HG03378 (cell line): ENCODE data around the gene TMEM115.

Experiments
- ATAC-seq: cut with Tn5 transposase; IDR thresholded peaks from one replicate; pipeline ENCODE4 v1.9.1; 2021; ENCODE audit warnings: mild to moderate bottlenecking, moderate library complexity; ENCODE audit not compliant: unreplicated experiment

TMEM115 gene

GRCh38 chr3:50378024-50378423, 18.7 kb upstream of the TMEM115 start:
- ATAC-seq: no peak

DNA sequence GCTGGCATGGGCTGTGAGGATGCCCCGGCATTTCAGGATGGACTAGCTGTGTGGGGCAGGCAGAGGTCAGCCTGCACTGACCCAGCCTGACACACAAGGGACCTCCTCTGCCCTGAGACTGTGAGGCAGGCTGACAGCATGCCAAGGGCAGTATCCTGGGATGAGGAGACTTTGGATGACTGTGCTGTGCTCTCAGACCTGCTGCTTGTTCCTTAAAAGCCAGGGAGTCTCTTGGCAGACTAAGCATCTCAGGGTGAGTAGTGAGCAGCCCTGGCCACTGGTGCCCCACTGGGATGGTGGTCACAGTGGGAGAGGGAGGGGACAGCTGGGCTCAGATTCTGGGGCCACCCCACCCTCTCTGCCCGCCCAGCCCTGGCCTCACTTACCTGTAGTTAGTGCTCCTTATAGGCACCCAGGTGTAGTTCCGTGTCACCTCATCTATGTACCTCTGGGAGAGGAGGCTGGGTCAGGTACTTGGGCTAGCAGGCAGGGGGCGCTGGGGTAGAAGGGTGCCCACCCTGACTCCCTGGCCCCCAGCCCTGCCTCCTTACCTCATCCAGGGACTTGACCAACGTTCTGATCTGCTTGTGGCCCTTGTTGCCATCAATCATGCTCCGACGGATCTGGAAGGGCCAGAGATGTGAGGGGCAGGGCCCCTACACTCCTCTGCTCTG, 16.1 kb upstream of the TMEM115 start:
- no peak for ATAC-seq

DNA sequence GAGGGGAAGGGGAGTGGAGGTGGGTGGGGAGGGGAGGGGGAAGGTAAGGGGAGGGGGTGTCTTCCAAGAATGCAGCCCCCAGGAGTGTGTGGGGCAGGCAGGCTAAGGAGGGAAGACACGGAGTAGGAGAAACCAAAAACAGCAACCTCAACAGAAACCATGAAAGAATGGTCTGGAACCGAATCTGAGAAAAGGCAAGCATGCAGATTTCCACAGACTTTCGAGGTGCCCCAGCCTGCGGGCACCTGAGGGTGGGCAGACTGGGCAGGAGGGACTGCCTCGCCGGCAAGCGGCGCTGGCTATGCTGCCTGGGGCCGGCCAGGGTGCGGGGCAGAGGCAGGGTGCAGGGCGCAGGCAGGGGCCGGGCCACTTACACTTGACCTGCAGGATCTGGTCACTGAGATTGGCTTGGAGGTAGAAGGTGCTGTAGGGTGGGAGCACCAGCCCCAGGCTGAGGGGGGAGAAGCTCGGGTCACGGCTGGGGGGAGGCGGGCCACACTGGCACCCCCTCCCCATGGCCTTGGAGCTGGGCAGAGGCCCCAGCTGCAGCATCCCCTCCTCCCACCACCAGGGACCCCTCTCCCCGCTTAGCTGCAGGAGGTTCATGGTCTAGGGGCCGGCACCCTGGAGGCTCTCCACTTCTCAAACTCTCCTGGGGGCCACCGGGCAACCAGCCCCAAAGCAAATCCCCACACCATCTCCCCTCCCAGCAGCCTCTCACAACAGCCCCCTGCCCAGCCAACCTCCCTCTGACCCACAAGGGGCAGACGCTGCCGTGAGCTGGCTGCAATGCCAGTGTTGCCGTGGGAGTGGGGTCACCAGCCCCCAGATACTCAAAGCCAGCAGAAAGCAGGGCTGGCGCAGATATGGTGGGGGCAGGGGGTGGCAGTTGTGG, 15.3 kb upstream of the TMEM115 start:
- ATAC-seq: no peak

DNA sequence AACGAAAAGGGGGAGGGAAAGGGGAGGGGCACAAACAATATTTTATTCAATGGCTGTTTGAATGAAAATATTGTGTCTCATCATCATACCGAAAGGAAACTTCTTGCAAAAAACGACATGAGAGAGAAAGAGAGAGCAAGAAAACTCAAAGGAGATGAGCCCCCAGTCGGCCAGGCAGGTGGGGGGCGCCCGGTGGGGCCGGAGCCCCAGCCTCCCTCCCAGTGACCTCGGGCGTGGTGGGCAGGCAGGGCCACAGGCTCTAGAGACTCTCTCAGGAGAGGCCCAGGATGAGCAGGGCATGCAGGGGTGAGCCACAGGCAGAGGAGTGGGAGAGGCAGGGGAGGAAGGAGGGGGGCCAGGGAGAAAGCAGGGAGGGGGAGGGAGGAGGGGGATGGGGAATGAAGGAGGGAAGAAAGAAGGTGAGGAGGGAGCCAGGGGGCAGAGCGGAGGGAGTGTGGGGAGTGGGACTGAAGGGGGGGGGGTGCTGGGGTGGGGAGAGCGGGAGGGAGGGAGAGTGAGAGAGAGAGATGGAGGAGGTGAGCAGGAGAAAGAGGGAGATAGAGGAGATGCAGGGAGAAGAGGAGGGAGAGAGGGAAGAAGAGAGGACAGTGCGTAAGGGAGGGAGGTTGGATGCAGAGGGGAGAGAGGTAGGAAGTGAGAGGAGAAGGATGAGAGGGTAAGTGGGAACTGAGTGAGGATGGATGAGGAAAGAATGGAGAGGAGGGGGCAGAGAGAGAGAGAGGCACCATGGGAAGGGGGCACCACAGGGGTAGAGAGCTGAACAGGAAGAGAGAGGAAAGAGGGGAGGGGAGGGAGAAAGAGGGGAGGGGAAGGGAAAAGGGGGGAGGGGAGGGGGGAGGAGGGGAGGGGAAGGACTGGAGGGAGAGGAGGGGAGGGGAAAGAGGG, 14.1 kb upstream of the TMEM115 start:
- no peak for ATAC-seq

DNA sequence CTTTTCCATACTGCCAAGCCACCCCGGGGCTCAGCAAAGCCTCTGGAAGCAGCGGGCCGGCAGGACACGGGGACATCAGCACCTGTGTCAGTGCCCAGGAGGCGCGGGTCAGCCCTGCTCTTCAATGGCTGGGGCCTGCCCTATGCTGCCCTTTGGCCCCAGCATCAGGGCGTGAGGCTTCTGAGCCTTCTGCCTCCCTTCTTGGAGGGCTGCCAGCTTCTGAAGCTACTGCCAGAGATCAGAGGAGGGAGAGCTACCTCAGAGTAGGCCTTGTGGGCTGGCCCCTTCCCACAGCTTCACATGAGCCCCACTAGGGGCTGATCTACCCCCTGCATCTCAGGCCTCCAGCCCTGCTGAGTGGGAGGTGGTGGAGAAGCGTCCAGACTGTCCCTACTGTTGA, 13.0 kb upstream of the TMEM115 start:
- ATAC-seq: no peak

DNA sequence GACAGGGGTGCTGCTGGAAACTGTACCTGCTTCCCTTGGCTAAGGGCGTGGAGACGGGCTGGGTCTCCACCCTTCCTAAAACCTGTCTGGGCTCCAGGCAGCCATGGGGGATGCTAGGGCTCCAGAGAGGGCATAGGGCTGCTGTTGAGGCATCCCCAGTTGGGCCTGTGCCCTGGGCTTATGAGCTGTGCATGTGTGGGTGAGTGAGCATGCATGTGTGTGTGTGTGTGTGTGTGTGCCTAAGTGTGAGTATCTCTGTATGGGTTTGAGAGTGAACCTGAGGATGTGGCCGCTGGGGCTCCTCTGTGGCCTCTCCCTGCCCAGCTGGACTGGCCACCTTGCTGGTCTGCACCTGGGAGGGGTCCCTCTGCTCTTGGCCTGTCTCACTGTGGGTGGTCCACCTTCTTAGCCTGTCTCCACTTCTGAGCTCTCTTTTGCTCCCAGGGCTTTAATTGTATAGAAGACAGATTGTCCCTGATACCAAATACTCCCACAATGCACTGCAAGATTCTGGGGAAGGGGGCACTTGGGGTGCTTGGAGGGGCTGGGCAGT, 11.9 kb upstream of the TMEM115 start:
- ATAC-seq: no peak

DNA sequence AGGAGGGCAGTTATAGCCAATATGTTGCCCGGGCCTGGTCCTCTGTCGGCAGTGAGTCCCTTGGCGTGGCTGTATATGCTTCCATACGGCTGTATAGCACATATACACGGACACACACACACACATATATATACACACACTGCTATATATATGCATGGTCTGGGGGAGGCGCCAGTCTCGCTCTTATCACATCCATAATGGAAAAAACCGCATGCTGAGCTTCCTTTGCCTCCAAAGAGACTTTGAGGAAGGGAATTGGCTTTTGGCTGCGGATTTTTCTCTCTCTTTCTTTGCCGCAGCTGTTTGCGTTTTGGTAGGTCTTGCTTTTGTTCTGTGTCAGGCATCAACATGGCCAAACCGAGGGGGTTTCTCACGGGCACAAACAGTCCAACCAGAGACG, 11.3 kb upstream of the TMEM115 start:
- ATAC-seq: no peak

- no peak for ATAC-seq
Observed at GRCh38 chr3:50369012-50369670, 9.8 kb upstream of the TMEM115 start.

- no peak for ATAC-seq
Observed at GRCh38 chr3:50365842-50366220, 6.5 kb upstream of the TMEM115 start.

GRCh38 chr3:50365080-50365841, 5.9 kb upstream of the TMEM115 start:
- ATAC-seq: peak; percentile 77

DNA sequence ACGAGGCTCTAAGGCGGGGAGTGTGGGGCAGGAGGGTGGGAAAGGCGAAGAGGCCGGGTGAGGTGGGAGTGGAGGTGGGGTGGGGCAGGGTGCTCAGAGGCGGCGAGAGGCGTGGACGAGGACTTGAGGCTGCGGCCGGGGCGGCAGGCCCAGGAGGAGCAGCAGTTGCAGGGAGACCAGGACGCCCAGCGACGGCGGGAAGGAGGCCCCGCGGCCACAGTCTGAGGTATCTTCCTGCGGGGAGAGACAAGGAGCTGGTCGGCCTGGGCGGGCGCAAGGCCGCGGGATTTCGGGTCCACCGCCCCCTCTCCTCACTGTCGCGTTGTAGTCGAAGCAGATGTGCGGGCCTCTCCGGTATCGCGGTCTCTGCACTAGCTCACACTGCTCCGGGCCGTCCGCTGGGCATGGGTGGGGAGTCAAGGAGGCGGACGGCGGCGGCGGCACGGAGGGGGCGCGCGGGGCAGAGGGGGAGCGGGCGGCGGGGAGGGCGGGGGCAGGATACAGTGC, 5.3 kb upstream of the TMEM115 start:
- ATAC-seq: no peak

GRCh38 chr3:50359760-50360110, 414 bp upstream of the TMEM115 start:
- ATAC-seq: no peak

DNA sequence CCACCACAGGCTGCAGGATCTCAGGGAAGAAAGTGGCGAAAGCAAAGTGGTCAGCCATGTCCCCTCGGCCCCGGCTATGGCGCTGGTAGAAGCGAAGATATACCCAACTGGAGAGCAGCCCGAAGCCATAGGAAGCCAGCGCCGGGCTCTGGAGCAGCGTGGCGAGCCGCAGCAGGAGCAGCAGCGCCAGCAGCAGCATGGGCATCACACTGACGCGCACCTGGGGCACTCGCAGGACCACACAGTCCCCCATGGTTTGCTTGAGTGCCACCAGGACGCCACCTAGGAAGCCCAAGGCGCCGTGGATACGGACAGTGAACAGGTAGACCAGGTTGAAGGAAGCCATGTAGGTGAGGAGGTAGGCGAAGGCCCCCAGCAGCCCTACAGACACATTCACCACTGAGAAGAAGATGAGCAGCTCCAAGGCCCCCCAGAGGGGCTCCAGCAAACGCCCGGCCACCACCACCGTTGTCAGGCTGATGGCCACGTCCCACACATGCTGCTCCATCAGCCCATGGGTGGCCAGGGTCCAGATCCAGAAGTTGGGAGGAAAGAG, 888 bp downstream of the TMEM115 start:
- no peak for ATAC-seq

DNA sequence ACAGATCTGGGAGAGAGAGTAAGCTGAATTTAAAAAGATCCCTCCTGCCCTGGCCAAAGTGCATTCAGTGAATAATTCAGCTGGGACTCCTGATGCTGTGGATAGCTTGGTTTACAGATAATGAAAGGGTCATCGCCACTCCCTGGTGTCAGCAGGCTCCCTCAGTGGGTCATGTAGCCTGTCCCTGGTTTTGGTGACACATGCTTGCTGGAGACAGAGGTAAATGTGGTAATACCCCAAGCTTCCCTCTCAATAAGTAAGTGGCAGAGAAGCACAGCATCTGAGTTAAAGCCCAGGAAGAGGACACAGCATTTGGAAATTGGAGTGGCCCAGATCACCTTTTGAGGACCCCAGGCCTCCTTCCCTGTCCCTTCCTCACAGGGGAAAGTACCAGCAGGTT, 1.8 kb downstream of the TMEM115 start:
- ATAC-seq: no peak

- no peak for ATAC-seq
Observed at GRCh38 chr3:50356553-50356952, 2.8 kb downstream of the TMEM115 start.

DNA sequence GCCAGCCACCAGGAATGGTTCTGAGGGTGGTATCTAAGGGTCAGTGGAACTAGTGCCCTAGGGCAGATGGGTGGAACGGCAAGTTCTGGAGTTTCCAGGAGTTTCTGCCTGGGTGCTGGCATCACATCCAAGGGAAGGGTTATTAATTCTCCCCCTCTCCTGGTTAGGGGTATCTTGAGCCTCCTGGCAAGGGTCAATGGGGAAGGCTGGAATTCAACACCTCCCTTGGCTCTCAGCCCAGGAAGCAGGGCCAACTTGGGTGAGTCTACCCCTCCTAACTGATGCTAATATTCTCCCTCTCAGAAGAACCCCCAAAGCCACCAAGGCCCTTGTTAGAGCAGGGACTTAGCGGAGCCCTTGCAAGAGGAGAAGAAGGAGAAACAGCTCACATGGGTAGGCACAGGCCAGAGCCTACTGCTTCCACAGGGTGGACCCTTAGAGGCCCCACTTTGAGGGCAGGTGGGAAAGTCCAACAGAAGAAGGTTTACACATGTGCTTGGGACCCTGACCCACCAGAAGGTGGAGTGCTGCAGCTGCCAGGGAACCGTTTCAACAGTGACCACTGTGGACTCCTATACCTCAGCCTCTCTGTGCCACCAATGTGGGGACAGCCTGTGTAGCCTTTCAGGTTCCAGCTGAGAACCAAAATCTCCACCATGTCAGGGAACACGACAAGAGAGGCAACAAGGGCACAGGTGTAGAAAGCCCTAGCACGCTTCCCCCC, 3.3 kb downstream of the TMEM115 start:
- ATAC-seq: no peak

GRCh38 chr3:50354850-50355249, 4.5 kb downstream of the TMEM115 start:
- no peak for ATAC-seq

- ATAC-seq: no peak
Observed at GRCh38 chr3:50354186-50354764, 5.0 kb downstream of the TMEM115 start.
